Activated CD8-positive, alpha-beta memory T cell treated with anti-CD3 and anti-CD28 coated beads for 4 hours (primary cell): ENCODE data around the gene KDM4C.
A peak's percentile ranks its signal among the peaks of the same experiment; 100 is the strongest.

Experiments used
- DNase-seq, 2 donors: peaks; one replicate each; pipeline ENCODE4 v3.0.0-alpha.2; 2020; ENCODE audit warnings: low read depth in 2 of 2

Gene KDM4C

GRCh38 chr9:7097040-7097715 is 339.4 kb downstream of the KDM4C start:
- no peak for DNase-seq

GRCh38 chr9:7097785-7098752 is 340.3 kb downstream of the KDM4C start:
- DNase-seq = no peak

GRCh38 chr9:7103367-7103766 is 345.6 kb downstream of the KDM4C start:
- DNase-seq = no peak

- DNase-seq = no peak
These were observed 346.0 kb downstream of the KDM4C start for GRCh38 chr9:7103771-7104170.

- DNase-seq = no peak
These were observed 346.9 kb downstream of the KDM4C start for GRCh38 chr9:7104625-7105024.

- no peak for DNase-seq
These were observed 347.3 kb downstream of the KDM4C start for GRCh38 chr9:7105095-7105494.

- no peak for DNase-seq
These were observed 351.2 kb downstream of the KDM4C start for GRCh38 chr9:7108936-7109335.

- DNase-seq = no peak
These were observed 353.6 kb downstream of the KDM4C start for GRCh38 chr9:7111413-7111812.

GRCh38 chr9:7115606-7116005 is 357.8 kb downstream of the KDM4C start:
- no peak for DNase-seq

GRCh38 chr9:7117676-7118561 is 360.1 kb downstream of the KDM4C start:
- no peak for DNase-seq

GRCh38 chr9:7118633-7119032 is 360.9 kb downstream of the KDM4C start:
- DNase-seq = no peak

- DNase-seq = no peak
These were observed 361.8 kb downstream of the KDM4C start for GRCh38 chr9:7119612-7120011.

- peak in 1 of 2 donors; percentile 1 for DNase-seq
These were observed 363.3 kb downstream of the KDM4C start for GRCh38 chr9:7121055-7121454.

- no peak for DNase-seq
These were observed 363.9 kb downstream of the KDM4C start for GRCh38 chr9:7121664-7122063.

GRCh38 chr9:7123743-7124142 is 366.0 kb downstream of the KDM4C start:
- no peak for DNase-seq

- DNase-seq = no peak
These were observed 367.5 kb downstream of the KDM4C start for GRCh38 chr9:7125231-7125630.

GRCh38 chr9:7129391-7129790 is 371.6 kb downstream of the KDM4C start:
- no peak for DNase-seq

GRCh38 chr9:7130266-7130820 is 372.6 kb downstream of the KDM4C start:
- DNase-seq = no peak

- DNase-seq = no peak
These were observed 374.8 kb downstream of the KDM4C start for GRCh38 chr9:7132605-7133004.

GRCh38 chr9:7135735-7136134 is 378.0 kb downstream of the KDM4C start:
- DNase-seq = no peak

- no peak for DNase-seq
These were observed 379.3 kb downstream of the KDM4C start for GRCh38 chr9:7137040-7137439.

GRCh38 chr9:7137571-7137970 is 379.8 kb downstream of the KDM4C start:
- no peak for DNase-seq
